A204.1 (cell line): ENCODE results near the gene UQCC2.

Source experiments
- FAIRE-seq: peaks from 2 replicates; lab custom pipeline; 2012; peaks lifted over from hg19 to GRCh38; lab: Jason Lieb, UNC

Gene UQCC2

DNA sequence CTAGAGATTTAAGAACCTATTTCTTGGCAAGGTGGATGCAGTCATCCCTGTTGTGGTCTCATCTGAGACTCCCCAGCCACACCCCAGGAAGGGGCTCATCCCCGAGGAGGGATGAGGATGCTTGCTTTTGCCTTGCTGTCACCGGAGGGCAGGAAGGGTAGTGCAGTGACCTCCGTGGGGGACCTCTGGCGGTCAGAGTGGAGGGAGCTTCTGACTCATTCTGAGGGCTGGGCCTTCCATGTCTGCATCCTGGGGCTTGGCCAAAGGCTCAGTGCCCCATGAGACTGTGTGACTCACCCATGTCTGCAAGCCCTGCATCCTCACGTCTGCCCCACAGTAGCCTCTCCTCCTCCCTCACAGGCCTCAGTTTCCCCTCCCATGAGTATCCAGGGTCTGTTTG, 38.7 kb downstream of the UQCC2 start:
- no peak for FAIRE-seq

DNA sequence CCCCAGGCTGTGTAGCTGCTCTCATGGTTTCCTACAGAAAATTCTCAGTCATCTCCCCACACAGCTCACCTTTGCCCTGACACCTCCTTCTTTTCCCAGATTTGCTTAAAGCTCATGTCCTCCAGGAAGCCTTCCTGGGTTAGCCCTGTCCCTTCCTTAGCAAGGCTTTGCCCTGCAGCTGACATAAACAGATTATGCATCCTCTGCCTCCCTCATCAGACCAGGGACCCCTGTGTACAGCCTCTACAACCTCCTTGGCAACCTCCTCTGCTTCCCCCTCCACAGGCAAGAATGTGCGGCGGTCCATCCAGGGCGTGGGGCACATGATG, 39.8 kb downstream of the UQCC2 start:
- FAIRE-seq, result no peak

DNA sequence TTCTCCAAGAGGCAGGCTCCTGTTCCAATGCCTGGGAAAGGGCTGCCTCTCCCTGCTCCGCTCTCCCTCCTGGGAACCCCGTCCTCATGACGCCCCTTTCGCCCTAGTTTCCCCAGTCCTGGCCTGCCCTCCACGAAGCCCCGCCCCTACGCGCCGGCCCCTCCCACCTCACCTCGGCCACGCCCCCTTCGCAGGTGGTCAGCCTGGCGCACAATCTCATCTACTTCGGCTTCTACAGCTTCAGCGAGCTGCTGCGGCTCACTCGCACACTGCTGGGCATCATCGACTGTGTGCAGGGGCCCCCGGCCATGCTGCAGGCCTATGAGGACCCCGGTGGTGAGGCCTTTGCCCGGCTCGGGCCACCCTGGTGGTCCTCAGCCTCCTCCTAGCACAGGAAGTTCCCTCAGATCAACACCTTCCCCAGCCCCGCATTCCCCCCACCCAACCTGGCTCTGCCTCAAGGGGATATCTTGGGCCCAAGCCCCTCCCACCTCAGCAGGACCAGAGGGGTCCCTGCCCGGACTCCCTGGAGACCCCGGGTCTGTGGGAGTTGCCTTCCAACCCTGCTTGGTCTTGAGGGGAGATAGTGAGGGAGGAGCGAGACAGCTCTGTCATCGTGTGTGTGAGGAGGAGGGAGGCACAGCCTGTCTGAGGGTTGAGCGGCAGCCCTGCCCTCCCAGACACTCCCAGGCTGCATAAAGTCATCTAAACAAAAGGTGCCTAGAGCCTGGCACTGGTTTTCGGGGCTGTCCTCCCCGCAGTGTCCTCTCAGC, 40.3 kb downstream of the UQCC2 start:
- FAIRE-seq, result no peak

DNA sequence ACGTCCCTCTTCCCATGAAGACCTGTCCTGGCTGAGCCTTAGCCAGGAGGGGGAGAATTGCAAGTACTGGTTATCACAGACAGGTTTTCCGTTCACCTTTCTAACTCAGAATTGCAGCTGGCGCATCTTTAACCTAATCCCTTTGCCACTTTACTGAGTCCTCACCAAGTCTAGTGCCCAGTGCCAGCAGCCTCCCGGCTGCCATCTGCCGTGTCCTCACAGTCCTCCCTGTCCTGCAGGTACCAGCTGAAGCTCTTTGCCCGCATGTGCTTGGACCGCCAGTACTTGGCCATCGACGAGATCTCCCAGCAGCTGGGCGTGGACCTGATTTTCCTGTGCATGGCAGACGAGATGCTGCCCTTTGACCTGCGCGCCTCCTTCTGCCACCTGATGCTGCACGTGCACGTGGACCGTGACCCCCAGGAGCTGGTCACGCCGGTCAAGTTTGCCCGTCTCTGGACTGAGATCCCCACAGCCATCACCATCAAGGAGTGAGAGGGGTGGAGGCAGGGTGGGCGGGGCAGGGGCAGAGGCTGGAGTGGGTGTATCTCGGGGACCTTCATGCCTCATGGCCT, 41.3 kb downstream of the UQCC2 start:
- FAIRE-seq, result no peak

DNA sequence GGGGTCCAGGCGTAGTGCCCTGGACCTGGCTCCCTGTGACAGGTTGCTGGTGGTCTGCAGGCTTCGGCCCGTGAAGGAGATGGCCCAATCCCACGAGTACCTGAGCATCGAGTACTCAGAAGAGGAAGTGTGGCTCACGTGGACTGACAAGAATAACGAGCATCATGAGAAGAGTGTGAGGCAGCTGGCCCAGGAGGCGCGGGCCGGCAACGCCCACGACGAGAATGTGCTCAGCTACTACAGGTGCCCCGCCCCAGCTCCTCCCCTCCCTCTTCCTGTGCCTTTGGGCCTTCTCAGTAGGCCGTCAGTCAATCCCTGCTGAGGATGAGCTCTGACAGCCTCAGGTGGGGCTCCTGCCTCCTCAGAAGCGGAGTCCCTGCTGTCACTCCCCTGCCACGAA, 42.6 kb downstream of the UQCC2 start:
- no peak for FAIRE-seq

DNA sequence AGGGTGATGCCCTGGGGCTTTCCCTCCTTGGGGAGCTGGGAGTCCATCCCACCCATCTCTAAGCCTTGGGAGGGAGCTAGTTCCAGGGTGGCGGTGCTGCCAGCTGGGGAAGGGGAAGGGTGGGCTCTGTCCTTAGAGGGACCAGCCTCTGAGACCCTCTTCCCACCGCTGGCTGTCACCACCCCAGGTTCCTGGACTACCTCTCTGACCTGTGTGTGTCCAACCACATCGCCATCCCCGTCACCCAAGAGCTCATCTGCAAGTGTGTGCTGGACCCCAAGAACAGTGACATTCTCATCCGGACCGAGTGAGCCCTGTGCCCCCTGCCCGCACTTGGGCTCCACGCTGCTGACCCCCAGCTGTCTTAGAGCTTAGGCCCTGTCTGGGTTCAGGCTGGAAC, 43.2 kb downstream of the UQCC2 start:
- no peak for FAIRE-seq

DNA sequence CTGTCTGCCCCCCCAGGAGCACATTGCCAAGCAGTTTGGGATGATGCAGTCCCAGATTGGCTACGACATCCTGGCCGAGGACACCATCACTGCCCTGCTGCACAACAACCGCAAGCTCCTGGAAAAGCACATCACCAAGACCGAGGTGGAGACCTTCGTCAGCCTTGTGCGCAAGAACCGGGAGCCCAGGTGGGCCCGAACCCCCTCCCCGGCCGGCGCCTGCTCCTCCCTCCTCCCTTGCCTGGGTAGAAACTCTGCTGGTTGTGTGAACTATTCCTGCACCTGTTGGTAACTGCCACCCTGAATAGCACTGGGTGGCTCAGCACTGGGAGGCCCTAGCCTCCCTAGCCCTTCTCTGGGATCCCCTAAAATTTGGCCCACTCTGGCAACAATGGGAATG, 43.7 kb downstream of the UQCC2 start:
- no peak for FAIRE-seq

DNA sequence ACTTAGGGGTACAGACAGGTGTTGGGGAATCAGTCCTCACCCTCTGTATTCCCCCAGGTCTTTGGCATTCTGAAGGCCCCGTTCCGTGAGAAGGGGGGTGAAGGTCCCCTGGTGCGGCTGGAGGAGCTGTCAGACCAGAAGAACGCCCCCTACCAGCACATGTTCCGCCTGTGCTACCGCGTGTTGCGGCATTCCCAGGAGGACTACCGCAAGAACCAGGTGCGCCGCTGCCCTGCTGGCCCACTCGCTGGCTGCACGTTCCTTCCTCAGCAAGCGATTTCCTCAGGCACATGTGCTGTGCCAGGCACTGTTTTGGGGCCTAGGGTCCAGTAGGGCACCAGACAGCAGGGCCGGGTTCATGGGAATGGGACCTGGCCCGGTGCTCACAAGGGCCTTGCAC, 44.4 kb downstream of the UQCC2 start:
- FAIRE-seq, result no peak

DNA sequence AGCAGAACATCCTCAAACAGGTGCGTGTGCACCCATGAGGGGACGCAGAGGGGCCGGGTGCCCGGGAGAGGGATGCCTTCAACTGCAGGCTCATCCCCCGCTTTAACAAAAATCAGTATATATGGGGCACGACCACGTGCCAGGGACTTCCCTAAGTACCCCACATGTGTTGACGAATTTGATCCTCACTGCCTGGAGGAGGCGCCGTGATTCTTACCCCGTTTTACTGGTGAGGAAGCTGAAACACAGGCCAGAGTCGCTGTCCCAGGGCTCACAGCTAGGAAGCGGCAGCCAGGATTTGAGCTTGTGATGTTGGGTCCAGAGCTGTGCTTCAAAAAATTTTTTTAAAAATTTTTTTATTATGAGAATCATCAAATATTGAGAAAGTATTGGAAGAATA, 45.5 kb downstream of the UQCC2 start:
- FAIRE-seq, result no peak

DNA sequence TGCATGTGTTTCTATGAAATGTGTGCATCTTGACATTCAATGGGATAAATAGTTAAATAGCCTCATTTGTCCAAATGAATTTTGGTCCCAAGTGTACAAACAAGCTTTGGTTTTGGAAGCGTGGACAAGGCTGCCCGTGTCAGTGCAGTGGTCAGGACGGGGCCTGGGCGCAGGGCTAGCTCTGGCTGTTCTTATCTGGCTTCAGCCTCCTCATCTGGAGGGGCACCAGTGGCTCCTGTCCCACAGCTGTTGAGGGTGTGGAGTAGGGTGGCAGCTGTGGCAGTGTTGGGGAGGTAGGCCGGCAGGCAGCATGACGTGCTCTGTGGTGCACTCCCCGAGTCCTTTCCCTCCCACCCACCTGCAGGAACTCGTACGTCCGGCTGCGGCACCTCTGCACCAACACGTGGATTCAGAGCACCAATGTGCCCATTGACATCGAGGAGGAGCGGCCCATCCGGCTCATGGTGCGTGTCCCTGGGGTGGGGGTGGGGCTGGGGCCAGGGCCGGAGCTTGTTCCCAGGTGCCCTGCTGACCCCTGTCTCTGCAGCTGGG, 46.9 kb downstream of the UQCC2 start:
- no peak for FAIRE-seq

DNA sequence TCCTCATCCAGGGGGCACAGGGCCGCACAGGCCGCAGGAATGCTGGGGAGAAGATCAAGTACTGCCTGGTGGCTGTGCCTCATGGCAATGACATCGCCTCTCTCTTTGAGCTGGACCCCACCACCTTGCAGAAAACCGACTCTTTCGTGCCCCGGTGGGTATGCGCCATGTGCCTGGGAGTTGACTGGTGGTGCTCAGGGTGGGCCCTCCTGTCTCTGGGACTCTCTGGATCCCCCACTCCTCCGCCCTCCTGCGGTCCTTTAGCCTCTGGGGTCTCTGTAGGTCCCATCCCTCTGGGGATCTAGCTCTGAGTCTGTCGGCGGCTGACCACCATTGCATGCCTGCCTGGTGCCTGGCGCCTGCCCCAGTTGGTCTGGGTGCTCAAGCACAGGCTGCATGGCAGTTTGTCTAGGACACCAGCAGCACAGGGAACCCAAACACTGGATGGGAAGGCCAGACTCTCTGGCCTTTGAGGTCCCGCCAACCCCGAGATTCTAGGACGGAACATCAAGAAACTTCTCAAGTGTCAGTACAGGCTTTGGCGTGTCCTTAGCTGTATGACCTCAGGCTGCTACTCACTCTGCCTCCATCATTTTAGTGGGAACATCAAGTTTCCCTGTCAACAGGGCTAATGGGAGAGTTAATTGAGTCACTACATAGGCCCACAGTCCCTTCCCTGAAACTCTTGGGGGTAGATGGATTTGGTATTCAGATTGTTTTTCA, 47.6 kb downstream of the UQCC2 start:
- FAIRE-seq, result no peak

DNA sequence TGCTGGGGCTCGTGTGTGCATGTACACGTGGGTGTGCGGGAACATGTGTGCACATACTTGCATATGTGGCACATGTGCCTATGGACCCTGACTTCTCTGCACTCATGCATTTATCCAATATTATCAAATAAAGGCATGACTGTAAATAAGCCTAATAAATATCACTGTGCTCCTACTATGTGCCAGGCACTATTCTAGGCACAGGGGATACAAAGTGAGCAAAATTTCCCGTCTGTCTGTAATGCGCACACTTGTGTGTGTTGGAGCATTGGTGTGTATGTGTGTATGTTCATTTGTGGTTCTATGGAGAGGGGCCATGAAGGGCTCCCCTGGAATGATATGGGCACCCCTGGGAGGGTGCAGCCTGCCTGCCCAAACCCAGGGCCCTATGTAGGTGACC, 48.5 kb downstream of the UQCC2 start:
- no peak for FAIRE-seq

DNA sequence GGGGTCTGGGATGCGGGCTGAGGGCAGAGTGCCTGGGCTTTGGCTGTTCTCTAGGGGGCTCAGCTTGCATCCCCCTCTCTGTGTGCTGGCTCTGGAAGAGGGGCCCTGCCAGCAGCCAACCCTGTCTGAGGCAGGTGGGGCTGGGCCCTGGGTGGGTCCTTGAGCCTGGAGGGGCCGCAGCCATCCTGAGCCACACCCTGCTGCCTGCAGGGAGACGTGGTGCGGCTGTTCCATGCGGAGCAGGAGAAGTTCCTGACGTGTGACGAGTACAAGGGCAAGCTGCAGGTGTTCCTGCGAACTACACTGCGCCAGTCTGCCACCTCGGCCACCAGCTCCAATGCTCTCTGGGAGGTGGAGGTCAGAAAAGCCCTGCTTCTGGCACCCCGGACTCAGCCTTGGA, 49.2 kb downstream of the UQCC2 start:
- FAIRE-seq, result no peak

DNA sequence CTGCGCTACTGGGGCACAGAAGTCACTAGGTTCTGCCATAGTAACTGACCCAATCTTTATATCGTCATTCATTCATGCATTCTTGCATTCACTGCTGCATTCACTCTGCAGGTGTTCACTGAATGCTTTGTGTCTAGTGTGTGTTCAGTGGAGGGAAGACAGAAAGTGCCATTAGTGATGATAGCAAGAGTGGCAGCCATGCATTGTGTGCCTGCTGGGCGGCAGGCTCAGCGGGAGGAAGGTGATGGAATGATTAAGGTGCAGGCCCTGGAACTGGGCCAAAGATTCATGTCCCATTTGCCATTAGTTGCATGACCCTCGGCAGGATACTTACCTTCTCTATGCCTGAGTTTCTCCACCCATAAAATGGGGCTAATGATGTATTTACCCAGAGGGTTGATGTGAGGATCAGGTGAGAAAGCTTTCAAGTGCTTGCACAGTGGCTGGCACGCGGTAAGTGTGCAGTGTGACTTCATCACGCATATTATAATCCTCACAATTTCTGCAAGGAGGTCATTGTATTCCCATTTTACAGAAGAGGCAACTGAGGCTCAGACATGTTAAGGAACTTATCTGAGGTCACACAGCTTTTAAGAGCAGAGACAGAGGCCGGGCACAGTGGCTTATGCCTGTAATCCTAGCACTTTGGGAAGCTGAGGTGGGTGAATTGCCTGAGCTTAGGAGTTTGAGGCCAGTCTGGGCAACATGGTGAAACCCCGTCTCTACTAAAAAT, 50.2 kb downstream of the UQCC2 start:
- FAIRE-seq, result no peak

DNA sequence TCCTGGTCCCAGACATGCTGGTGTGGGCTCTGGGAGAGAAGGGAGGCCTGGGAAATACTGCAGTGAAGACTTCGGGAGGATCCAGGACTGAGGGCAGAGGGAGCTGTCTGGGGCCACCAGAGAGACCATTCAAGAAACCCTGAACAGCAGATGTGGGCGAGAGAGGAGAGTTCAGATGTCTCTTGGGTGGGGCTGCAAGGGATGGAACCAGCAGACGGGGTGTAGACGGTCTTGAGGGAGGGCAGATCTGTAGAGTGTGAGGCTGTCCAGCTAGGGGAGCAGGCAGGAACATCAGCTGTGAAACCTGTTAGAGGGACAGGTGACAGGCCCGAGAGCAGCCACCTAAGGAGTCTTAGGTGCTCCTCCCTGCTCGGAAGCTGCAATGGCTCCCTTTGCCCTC, 51.5 kb downstream of the UQCC2 start:
- FAIRE-seq, result no peak

DNA sequence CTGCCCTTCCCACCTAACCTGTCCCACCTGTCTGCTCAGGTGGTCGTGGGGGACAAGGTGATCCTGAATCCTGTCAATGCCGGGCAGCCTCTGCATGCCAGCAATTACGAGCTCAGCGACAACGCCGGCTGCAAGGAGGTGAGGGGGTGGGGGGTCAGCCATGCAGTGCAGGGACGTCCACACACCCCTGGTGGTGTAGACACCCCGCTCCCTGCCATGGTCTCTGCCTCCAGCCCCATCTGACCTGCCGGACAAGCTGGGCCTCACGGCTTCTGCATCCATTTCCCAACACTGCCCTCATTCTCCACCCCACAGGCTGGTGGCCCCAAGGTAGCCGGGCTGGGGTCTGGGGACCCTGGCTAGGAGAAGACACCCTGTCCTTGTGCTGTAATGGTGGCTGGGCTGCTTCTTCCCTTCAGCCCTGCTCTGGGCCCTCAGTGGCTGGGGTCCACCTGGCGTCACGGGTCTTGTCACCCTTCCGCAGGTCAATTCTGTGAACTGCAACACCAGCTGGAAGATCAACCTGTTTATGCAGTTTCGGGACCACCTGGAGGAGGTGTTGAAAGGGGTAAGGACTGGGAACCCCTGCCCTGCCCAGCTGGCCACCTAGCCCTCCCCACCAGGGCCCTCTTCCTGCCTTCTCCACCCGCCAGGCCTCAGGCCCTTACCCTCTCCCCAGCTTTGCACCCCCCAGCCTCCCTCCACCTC, 52.4 kb downstream of the UQCC2 start:
- no peak for FAIRE-seq

DNA sequence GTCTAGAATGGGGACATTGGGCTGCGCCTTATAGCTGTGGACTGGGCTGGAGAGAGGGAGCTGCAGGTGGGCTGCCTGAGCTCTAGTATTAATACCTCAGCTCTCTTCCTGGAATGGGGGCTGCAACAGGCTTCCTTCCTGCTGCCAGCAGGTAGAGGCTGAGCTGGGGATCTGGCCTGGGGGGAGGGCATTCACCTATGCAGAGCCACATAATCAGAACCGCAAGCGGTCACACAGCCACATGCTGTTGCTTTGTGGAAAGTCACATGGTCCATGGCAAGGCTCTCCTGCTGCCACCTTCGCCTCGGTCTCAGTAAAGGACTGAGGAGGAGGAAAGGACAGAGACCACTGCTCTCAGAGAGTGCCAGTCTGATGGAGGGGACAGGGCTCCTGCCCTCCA, 54.7 kb downstream of the UQCC2 start:
- no peak for FAIRE-seq

DNA sequence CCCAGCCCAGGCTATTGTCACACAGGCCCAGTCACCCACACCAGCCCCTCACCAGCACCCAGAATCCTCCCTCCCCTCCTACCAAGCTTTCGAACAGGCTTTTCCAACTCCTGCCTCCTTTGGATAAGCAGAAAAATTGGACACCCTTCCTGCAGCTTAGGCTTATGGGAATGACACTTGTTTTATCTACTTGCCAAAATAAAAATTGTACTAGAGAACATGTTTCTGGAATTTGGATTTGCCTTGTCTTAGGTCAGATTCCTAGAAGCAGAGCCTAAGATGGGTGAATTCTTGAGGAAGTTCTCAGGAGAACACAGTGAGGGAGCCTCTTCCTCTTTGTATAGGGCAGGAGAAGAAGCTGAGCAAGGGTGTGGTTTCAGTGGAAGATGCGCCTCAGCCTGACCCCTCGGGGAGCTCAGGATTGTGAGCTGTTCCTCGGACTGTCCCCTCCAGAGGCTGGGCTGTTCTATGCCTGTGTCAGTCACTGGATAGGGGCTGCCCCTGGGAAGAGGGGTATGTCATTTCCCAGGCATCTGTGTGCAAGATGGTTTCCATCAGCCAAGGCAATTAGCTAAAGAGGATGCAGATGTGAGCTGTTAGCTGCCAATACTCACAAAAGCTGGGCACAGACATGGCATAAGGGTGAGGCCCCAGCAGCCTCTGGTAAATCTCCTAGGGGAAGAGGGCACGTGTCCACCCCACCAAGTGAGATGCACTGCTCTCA, 56.5 kb downstream of the UQCC2 start:
- FAIRE-seq, result no peak

DNA sequence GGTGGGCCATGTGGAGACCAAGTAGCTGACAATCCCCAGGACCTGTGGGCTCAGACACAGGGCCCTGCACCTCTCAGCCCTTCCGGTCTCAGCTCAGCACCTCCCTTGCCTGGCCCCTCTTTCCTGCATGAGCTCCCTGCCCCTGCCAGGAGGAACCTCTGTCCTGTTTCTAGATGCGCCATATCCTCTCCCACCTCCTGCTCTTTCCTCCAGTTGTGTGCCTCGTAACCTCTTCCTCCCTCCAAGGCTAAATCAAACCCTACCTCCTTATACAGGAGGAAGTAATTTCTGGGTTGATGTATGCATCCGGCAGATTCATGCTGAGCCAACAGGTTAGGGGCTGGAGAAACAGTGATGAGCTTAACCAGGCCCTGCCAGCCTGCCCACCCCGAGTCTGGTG, 59.5 kb downstream of the UQCC2 start:
- no peak for FAIRE-seq

DNA sequence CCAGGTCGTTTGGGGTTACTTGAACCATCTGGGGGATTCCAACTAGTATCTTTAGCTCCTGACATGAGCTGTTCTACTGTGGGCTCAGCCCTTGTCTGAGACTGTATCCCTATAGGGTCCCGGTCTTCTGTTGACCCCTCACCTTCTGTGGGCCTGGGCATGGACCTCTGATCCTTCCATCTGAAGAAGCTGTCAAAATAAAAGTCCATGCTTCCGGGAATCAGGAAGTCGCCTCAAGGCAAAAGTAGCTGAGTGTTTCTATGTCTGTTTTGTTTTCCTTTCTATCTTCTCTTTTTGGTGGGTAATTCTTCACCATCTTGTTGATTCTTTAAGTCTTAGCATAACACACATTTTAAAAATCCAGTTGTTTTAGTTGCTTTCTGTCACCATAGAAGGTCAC, 60.1 kb downstream of the UQCC2 start:
- no peak for FAIRE-seq
